ENCODE results near the gene TEAD4. TPM values are rescaled to one million over a fixed set of nuclear protein-coding genes. Genes with fewer than 3 reads are reported as not detected.

Gene TEAD4
- total and polyA plus RNA-seq, 2 experiments from 2014 or later, result 68.1 to 145 TPM

DNA sequence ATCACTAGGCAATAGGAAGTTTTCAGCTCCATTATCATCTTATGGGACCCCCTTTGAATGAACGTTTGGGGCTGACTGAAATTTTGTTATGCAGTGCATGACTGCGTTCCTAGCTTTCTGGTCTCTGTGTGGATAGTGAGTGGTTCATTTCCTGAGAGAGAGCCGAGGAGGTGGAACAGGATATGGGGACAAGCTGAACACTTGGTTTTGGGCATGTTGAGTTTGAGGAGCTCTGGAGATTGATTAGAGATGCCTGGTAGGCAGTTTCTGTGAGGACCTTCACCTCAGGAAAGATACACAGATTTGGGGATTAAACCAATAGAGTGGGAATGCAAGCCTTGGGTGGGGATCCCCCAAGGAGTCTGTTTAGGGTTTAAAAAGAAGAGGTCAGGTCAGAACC lies 27.7 kb downstream of the TEAD4 start:
- DNase-seq (ENCODE audit: low spot score), result no peak

More for the DNA sequence above, 27.7 kb downstream of the TEAD4 start:
- H3K27me3 ChIP-seq (ENCODE audit: insufficient read depth), result no peaks in the 10 kb centered on the region
- no peak overlapping the region for H3K4me3 Mint-ChIP-seq
- H3K4me1 ChIP-seq (ENCODE audit: insufficient read depth), result no peaks in the 10 kb centered on the region; the same call in 1 of the 2 replicates
- no peak overlapping the region for H2AFZ ChIP-seq
- H3K27me3 Mint-ChIP-seq (ENCODE audit: insufficient read depth, low read depth, poor library complexity), result peaks cover 7% of the 10 kb centered on the region
- H3K79me2 ChIP-seq (replicated peaks; ENCODE audit: insufficient read depth), result peaks cover 99% of the 10 kb centered on the region
- 0 out of 2 replicates have a peak overlapping the region, but pooled peaks have one; percentile 55 for H3K27ac ChIP-seq (ENCODE audit: low read depth)
- TF ChIP-seq, protein P1, sequence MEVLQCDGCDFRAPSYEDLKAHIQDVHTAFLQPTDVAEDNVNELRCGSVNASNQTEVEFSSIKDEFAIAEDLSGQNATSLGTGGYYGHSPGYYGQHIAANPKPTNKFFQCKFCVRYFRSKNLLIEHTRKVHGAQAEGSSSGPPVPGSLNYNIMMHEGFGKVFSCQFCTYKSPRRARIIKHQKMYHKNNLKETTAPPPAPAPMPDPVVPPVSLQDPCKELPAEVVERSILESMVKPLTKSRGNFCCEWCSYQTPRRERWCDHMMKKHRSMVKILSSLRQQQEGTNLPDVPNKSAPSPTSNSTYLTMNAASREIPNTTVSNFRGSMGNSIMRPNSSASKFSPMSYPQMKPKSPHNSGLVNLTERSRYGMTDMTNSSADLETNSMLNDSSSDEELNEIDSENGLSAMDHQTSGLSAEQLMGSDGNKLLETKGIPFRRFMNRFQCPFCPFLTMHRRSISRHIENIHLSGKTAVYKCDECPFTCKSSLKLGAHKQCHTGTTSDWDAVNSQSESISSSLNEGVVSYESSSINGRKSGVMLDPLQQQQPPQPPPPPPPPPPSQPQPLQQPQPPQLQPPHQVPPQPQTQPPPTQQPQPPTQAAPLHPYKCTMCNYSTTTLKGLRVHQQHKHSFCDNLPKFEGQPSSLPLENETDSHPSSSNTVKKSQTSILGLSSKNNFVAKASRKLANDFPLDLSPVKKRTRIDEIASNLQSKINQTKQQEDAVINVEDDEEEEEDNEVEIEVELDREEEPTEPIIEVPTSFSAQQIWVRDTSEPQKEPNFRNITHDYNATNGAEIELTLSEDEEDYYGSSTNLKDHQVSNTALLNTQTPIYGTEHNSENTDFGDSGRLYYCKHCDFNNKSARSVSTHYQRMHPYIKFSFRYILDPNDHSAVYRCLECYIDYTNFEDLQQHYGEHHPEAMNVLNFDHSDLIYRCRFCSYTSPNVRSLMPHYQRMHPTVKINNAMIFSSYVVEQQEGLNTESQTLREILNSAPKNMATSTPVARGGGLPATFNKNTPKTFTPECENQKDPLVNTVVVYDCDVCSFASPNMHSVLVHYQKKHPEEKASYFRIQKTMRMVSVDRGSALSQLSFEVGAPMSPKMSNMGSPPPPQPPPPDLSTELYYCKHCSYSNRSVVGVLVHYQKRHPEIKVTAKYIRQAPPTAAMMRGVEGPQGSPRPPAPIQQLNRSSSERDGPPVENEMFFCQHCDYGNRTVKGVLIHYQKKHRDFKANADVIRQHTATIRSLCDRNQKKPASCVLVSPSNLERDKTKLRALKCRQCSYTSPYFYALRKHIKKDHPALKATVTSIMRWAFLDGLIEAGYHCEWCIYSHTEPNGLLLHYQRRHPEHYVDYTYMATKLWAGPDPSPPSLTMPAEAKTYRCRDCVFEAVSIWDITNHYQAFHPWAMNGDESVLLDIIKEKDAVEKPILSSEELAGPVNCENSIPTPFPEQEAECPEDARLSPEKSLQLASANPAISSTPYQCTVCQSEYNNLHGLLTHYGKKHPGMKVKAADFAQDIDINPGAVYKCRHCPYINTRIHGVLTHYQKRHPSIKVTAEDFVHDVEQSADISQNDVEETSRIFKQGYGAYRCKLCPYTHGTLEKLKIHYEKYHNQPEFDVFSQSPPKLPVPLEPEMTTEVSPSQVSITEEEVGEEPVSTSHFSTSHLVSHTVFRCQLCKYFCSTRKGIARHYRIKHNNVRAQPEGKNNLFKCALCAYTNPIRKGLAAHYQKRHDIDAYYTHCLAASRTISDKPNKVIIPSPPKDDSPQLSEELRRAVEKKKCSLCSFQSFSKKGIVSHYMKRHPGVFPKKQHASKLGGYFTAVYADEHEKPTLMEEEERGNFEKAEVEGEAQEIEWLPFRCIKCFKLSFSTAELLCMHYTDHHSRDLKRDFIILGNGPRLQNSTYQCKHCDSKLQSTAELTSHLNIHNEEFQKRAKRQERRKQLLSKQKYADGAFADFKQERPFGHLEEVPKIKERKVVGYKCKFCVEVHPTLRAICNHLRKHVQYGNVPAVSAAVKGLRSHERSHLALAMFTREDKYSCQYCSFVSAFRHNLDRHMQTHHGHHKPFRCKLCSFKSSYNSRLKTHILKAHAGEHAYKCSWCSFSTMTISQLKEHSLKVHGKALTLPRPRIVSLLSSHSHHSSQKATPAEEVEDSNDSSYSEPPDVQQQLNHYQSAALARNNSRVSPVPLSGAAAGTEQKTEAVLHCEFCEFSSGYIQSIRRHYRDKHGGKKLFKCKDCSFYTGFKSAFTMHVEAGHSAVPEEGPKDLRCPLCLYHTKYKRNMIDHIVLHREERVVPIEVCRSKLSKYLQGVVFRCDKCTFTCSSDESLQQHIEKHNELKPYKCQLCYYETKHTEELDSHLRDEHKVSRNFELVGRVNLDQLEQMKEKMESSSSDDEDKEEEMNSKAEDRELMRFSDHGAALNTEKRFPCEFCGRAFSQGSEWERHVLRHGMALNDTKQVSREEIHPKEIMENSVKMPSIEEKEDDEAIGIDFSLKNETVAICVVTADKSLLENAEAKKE (CRISPR knock-in tag; IDR thresholded peaks at IDR 0.05), result no peak
- TF ChIP-seq CREB1 (CRISPR knock-in tag; IDR thresholded peaks at IDR 0.05; ENCODE audit: low read depth) (no peak), EZH2phosphoT487 (IDR thresholded peaks at IDR 0.05; ENCODE audit: unreplicated experiment) (no peak), NANOG (IDR thresholded peaks at IDR 0.05; ENCODE audit: borderline replicate concordance) (no peak), ETS1 (IDR thresholded peaks at IDR 0.05) (no peak), EZH2 (IDR thresholded peaks at IDR 0.05; ENCODE audit: low read depth, unreplicated experiment) (no peak), ZNF331 (CRISPR knock-in tag; IDR thresholded peaks at IDR 0.05; ENCODE audit: low read depth) (no peak), ZNF114 (CRISPR knock-in tag; IDR thresholded peaks at IDR 0.05) (no peak), POLR2AphosphoS5 (IDR thresholded peaks at IDR 0.05; ENCODE audit: low read depth) (no peak), JUNB (IDR thresholded peaks at IDR 0.05; ENCODE audit: unreplicated experiment) (no peak), STAT1 (IDR thresholded peaks at IDR 0.05; ENCODE audit: unreplicated experiment) (no peak)
- TF ChIP-seq, protein P2, sequence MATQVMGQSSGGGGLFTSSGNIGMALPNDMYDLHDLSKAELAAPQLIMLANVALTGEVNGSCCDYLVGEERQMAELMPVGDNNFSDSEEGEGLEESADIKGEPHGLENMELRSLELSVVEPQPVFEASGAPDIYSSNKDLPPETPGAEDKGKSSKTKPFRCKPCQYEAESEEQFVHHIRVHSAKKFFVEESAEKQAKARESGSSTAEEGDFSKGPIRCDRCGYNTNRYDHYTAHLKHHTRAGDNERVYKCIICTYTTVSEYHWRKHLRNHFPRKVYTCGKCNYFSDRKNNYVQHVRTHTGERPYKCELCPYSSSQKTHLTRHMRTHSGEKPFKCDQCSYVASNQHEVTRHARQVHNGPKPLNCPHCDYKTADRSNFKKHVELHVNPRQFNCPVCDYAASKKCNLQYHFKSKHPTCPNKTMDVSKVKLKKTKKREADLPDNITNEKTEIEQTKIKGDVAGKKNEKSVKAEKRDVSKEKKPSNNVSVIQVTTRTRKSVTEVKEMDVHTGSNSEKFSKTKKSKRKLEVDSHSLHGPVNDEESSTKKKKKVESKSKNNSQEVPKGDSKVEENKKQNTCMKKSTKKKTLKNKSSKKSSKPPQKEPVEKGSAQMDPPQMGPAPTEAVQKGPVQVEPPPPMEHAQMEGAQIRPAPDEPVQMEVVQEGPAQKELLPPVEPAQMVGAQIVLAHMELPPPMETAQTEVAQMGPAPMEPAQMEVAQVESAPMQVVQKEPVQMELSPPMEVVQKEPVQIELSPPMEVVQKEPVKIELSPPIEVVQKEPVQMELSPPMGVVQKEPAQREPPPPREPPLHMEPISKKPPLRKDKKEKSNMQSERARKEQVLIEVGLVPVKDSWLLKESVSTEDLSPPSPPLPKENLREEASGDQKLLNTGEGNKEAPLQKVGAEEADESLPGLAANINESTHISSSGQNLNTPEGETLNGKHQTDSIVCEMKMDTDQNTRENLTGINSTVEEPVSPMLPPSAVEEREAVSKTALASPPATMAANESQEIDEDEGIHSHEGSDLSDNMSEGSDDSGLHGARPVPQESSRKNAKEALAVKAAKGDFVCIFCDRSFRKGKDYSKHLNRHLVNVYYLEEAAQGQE (IDR thresholded peaks at IDR 0.05; ENCODE audit: unreplicated experiment), result no peak
- TF ChIP-seq, protein P3, sequence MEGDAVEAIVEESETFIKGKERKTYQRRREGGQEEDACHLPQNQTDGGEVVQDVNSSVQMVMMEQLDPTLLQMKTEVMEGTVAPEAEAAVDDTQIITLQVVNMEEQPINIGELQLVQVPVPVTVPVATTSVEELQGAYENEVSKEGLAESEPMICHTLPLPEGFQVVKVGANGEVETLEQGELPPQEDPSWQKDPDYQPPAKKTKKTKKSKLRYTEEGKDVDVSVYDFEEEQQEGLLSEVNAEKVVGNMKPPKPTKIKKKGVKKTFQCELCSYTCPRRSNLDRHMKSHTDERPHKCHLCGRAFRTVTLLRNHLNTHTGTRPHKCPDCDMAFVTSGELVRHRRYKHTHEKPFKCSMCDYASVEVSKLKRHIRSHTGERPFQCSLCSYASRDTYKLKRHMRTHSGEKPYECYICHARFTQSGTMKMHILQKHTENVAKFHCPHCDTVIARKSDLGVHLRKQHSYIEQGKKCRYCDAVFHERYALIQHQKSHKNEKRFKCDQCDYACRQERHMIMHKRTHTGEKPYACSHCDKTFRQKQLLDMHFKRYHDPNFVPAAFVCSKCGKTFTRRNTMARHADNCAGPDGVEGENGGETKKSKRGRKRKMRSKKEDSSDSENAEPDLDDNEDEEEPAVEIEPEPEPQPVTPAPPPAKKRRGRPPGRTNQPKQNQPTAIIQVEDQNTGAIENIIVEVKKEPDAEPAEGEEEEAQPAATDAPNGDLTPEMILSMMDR (conservative IDR thresholded peaks at IDR 0.05; ENCODE audit: low read depth in 2 of 2), result no peak
- peaks cover 14% of the 10 kb centered on the region for H3K4me1 Mint-ChIP-seq
- ATAC-seq, result no peak
- H3K27ac Mint-ChIP-seq, result no peak overlapping the region; the same call in 1 of the 2 replicates
- peaks cover 13% of the 10 kb centered on the region for H3K9me3 Mint-ChIP-seq
- H4K20me1 ChIP-seq (replicated peaks; ENCODE audit: insufficient read depth), result peaks cover 49% of the 10 kb centered on the region
- H3K4me3 ChIP-seq, result no peak overlapping the region
- peaks cover 9% of the 10 kb centered on the region; the same call in 1 of the 2 replicates for H3K36me3 ChIP-seq (ENCODE audit: insufficient read depth)
- no peak overlapping the region for H3K4me2 ChIP-seq
- peaks cover 44% of the 10 kb centered on the region for H3K36me3 Mint-ChIP-seq (ENCODE audit: low read depth)
- H3F3A ChIP-seq (replicated peaks; ENCODE audit: low read depth), result peaks cover 12% of the 10 kb centered on the region
- H3K9me2 ChIP-seq (ENCODE audit: insufficient read depth), result 0 out of 2 replicates have a peak, but pooled peaks cover 5% of the 10 kb centered on the region
